ENCODE measurements around the gene BTBD2.
A peak's percentile ranks its signal among the peaks of the same experiment; 100 is the strongest.

Gene BTBD2

GRCh38 chr19:2050991-2051772 lies 35.7 kb upstream of the BTBD2 start, which contains the start of gene MKNK2:
TSS of gene MKNK2 (minus strand) at chr19:2051244. CDS start at chr19:2050851, 393 bp downstream.
- DNase-seq (ENCODE audit: low read depth) = peak; percentile 90

DNA sequence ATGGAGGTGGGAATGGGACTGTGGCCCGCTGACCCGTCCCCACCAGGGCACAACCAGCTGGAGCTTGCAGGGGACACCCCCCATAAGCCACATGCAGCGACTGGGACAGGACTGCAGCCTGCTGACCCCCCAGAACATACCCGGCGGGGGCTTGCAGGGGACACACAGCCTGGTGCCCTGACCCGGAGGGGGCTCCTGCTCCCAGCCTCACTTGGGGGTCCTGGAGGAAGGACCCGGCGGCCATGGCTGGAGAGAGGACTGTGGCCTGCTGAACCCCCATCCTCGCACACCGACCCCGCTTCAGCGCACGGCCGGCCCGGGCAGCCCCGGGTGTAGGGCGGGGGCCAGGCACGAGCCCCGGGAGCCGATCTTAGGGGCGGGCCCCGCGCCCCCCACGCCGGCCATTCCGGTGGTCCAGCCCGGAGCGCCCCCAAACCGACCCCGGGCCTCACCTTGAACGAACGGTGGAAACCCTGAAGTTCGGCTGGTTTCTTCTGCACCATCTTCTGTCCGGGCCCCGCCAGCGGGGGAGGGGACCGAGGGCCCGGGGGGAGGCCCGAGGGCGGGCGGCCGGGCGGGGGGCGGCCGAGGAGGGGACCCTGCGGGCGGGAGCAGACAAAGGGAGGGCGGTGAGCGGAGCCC lies 35.0 kb upstream of the BTBD2 start:
- DNase-seq (ENCODE audit: low read depth) = no peak

DNA sequence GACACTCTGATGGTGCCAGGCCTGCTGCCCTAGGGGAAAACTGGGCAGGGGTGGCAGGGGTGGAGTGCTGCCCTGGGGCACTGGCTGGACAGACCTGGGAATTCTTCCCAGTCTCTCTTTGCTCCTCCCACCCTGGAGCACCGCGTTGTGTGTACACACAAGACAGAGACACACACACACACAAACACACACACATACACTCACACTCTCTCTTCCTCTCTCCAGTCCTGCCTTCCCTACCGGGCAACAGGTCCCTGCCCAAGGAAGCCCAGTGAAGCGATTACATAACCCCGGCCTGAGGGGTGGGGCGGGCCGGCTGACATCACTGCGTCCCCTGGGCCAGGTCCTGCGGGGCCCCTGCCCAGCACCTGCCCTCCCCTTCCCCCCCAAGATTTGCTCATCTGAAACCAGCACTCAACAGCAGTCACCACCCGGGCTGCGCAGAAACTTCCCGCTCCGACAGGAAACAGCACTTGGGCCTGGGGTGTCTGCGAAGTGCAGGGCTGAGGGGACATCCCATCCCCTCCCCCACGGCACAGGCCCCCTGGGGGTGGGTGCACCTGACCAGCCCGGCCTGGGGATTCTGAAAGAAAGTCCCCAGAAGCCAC lies 34.3 kb upstream of the BTBD2 start:
- peak; percentile 38 for DNase-seq (ENCODE audit: low read depth)

DNA sequence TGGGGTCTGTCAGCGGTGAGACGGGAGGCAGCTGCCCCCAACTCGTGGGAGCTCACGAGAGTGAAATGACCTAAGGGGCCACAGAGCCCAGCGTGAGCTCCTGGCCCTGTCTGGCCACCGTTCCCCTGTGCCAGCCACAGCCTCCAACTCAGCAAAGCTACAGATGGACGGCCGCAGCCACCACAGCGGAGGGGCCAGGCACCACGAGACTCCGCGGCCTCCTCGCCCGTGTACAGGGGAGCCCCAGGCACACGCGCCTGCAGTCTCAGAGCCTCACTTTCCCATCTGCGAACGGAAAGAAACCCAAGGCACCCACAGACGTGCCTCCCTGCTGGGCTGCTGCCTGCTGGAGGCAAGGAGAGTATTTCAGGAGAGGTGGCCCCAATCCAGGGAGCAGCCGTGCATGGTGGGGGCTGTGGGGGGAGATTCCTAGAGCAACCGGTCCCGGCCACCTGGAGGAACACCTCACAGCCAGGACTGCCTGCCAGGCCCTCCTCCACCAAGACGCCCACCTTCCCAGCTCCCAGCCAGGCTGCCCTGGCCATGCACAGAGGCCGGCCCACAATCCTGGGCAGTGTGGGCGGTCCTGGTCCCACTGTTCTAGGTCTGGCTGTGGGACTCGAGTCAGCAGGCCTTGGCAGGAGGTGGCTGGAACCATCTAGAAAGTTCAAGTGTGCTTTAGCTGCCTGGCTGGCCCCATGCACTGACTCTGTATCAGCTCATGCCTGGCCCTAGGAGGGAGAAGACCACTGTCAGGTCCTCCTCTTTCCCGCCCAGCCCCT lies 33.6 kb upstream of the BTBD2 start:
- DNase-seq (ENCODE audit: low read depth) = no peak

GRCh38 chr19:2048104-2048958 lies 32.8 kb upstream of the BTBD2 start:
- DNase-seq (ENCODE audit: low read depth) = no peak

DNA sequence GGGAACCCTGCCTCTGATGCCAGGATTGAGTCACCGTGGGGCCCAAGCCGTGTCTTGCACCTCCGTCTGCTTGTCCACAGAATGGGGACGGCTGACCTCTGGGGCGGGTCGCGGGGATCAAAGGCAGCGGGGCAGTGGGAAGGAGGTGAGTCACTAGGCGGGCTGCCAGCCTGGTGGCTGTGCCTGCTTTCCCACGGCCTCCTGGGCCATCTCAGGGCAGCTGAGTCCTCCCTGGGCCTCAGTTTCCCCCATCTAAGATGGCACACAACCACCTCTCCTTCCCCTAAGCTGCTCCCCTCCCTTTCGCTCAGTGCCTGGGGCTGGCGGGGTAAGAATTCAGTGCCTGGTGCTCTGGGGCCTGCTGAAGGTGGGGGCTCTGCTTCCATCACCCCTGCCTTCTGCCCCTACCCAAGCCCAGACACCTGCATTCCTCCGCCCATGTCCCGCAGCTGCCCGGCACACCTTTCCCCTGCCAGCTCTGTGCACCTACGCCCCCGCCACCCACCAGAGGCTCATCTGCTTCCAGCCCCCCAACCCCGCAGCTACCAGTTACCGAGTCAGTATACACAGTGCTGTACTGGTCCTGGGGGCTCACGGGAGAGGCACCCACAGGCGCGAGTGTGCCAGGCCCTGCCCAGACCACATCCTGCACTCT lies 32.1 kb upstream of the BTBD2 start:
- no peak for DNase-seq (ENCODE audit: low read depth)

- DNase-seq (ENCODE audit: low read depth) = no peak
Observed at GRCh38 chr19:2047076-2047448, 31.5 kb upstream of the BTBD2 start.

DNA sequence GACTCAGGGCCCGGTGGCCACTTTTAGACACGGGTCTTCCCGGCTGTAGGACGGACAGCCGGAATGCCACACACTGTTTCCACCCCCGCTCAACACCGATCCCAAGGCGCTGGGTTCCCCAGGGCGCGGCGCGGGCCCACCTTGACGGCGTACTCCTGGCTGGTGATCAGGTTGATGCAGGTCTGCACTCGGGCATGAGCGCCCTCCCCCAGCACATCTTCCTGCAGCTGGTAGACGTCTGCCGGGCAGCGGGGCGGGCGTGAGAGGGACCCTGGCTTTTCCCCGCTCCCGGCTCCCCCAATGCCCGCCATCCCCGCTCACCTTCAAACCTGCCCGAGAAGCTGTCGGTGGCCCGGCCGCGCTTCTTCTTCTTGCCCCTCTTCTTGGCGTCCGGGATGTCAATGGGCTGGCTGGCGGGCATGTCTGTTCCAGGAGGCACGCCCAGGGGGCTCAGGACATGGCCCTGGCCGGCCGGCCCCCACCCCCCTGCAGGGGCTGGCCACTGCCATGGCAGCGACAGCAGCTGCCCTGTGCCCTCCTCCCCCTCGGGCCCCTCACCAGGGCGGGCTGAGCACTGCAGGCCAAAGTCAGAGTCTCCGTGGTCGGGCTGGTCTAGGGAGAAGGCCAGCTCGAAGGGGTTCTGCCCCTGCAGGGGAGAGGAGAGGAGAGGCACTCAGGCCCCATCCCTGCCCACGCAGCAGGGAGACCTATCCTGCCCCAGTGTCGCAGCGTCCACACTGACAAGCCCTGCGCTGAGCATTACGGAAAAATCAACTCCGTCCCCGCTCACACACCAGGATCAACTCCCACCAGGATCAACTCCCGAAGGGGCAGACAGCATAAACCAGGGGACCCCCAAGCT lies 30.8 kb upstream of the BTBD2 start:
- DNase-seq (ENCODE audit: low read depth) = no peak

- DNase-seq (ENCODE audit: low read depth) = no peak
Observed at GRCh38 chr19:2045501-2046045, 30.1 kb upstream of the BTBD2 start.

DNA sequence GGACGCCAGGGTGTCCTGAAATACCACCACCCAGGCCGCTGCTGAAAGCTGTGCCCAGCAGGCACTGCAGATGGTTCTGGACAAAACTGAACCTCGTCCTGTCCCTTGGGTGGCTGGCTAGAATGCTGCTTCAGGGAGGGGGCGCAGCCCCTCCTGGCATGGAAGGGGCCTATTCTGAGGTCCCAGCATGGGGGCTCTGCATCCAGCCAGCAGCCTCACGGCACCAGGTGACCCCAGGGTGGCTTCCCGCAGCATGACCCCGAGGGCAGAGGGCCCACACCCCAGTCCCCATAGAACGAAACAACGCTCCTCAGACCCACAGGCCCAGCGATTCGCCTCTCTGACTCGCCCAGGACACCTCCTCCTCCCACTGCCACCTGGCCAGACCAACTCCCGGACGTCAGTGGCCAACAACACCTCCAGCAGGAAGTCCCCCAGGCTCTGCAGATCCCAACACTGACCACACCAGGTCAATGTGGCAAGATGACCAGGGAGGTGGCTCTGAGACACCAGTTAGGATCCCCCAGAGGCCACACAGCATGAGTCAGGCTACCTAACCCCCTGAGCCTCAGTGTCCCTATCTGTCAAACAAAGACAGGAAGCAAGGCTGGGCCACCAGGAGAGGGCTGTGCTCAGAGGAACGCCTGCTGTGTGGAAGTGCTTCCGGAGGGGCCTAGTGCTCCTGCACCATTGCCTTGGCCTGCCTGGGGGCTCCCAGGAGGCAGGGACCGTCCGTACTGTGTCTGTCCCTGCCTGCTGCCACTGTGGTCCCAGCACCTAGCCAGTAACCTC lies 29.4 kb upstream of the BTBD2 start:
- no peak for DNase-seq (ENCODE audit: low read depth)

DNA sequence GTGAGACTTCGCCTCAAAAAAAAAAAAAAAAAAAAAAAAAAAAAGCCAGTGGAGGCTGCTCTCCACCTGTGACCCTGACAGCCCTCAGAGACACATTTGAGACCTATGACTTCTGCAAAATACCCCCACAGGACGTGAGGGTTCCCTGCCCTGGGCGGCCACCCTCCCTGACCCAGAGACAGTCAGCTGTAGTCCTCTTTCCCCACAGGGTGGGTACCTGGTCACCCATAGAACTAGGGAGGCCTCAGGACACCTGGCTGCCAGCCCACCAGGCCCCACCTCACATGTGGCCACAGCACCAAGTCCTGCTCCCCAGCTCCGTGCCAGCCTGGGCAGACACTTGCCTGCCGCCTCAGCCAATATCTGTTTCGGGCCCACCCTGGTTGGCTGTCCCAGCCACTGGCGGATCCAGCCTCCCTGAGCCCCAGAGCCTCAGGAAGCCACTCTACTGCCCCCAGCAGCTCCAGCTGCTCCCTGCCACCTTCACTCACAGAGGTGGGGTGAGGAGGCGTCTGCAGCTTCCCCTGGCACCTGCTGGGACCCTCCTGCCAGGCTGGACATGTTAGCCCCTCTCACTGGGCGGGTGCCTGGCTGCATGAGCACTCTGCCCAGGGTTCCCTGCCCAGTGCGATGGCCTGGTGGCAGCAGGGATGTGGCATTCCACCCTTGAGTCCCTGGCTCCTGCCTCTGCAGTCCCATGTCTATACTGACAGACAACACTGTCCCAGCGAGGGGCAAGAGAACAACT lies 28.6 kb upstream of the BTBD2 start:
- DNase-seq (ENCODE audit: low read depth) = no peak

- DNase-seq (ENCODE audit: low read depth) = no peak
Observed at GRCh38 chr19:2043251-2043641, 27.7 kb upstream of the BTBD2 start.

- no peak for DNase-seq (ENCODE audit: low read depth)
Observed at GRCh38 chr19:2042485-2043250, 27.2 kb upstream of the BTBD2 start.

- DNase-seq (ENCODE audit: low read depth) = peak; percentile 100
Observed at GRCh38 chr19:2041683-2042484, 26.4 kb upstream of the BTBD2 start.

DNA sequence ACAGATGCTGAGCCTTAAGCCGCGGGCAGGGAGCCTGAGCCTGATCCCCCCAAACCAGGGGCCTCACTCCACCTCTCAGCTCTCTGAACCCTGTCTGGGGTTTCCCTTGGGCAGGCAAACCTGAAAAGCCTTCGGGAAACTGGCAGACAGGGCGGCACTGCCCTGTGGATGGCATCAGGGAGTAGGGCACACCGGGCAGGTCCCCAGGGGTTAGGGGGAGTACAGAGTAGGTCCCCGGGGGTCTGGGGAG lies 25.8 kb upstream of the BTBD2 start:
- DNase-seq (ENCODE audit: low read depth) = no peak

- no peak for DNase-seq (ENCODE audit: low read depth)
Observed at GRCh38 chr19:2040647-2041432, 25.3 kb upstream of the BTBD2 start.
